ENCODE results near the gene RAPGEF5. TPM values are rescaled to one million over a fixed set of nuclear protein-coding genes. Genes with fewer than 3 reads are reported as not detected.

RAPGEF5 gene
- total RNA-seq, 1 donor from 2014 or later, result 5.4 TPM

- H3K9me3 Mint-ChIP-seq, result no peaks in the 10 kb centered on the region
- no peak overlapping the region for H3K4me3 Mint-ChIP-seq
- no peak overlapping the region for H3K27ac Mint-ChIP-seq
- DNase-seq (ENCODE audit: low spot score in 2 of 2, unreplicated experiment in 2 of 2), result no peak
- no peak for TF ChIP-seq CTCF (IDR thresholded peaks at IDR 0.05; ENCODE audit: unreplicated experiment)
- peaks cover 2% of the 10 kb centered on the region for H3K27me3 Mint-ChIP-seq (ENCODE audit: low read depth)
- H3K4me1 Mint-ChIP-seq, result peaks cover 16% of the 10 kb centered on the region
- H3K36me3 Mint-ChIP-seq, result no peaks in the 10 kb centered on the region
These were observed 15.9 kb upstream of the RAPGEF5 start for GRCh38 chr7:22372863-22373262.

- H3K9me3 Mint-ChIP-seq, result no peaks in the 10 kb centered on the region
- H3K4me3 Mint-ChIP-seq, result no peak overlapping the region
- no peak for TF ChIP-seq CTCF (IDR thresholded peaks at IDR 0.05; ENCODE audit: unreplicated experiment)
- peaks cover 16% of the 10 kb centered on the region for H3K4me1 Mint-ChIP-seq
- no peak for DNase-seq (ENCODE audit: low spot score in 2 of 2, unreplicated experiment in 2 of 2)
- no peaks in the 10 kb centered on the region for H3K36me3 Mint-ChIP-seq
- peaks cover 2% of the 10 kb centered on the region for H3K27me3 Mint-ChIP-seq (ENCODE audit: low read depth)
- H3K27ac Mint-ChIP-seq, result no peak overlapping the region
These were observed 14.9 kb upstream of the RAPGEF5 start for GRCh38 chr7:22371878-22372277.

- H3K4me1 Mint-ChIP-seq, result no peaks in the 10 kb centered on the region
These were observed 7.9 kb upstream of the RAPGEF5 start for GRCh38 chr7:22364900-22365299.

DNA sequence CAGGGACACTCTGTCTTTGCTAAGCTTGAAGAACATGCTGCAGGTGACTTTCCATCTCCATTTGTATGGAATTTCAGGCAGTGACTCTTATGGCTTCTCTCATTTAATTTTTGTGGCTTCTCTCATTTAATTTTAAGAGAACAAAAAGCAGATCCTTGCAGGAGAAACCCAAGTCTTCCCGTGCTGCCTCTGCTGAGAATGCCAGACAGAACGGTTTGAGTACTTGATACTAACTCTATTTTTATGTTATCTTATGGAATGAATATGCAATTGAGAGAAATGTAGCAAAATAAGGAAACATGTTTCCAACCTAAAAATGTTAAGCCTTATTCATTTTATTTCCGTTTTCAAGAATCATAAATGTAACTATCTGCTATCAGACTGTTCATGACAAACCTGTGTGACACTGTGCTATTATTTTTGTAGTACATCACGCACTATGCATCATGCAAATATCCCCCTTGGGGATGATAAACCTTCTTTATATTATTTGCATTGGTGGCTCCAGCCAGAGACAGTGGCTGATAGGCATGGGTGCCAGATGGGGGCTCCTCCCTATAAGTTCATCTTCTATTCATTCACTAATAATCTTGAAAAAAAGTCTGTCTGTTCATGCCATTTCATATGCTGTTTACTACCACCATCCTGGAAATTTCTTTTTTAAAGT is 6.9 kb upstream of the RAPGEF5 start:
- TF ChIP-seq CTCF (IDR thresholded peaks at IDR 0.05; ENCODE audit: unreplicated experiment), result no peak
- Mint-ChIP-seq H3K4me1 (no peaks in the 10 kb centered on the region), H3K4me3 (no peak overlapping the region), H3K9me3 (no peaks in the 10 kb centered on the region), H3K27me3 (ENCODE audit: low read depth) (peaks cover 18% of the 10 kb centered on the region), H3K36me3 (no peaks in the 10 kb centered on the region), H3K27ac (no peak overlapping the region)
- DNase-seq (ENCODE audit: low spot score in 2 of 2, unreplicated experiment in 2 of 2), result no peak

More at GRCh38 chr7:22364900-22365299, 7.9 kb upstream of the RAPGEF5 start:
- Mint-ChIP-seq H3K36me3 (no peaks in the 10 kb centered on the region), H3K9me3 (no peaks in the 10 kb centered on the region), H3K4me3 (no peak overlapping the region), H3K27ac (no peak overlapping the region), H3K27me3 (ENCODE audit: low read depth) (peaks cover 13% of the 10 kb centered on the region)
- DNase-seq (ENCODE audit: low spot score in 2 of 2, unreplicated experiment in 2 of 2), result no peak
- no peak for TF ChIP-seq CTCF (IDR thresholded peaks at IDR 0.05; ENCODE audit: unreplicated experiment)

DNA sequence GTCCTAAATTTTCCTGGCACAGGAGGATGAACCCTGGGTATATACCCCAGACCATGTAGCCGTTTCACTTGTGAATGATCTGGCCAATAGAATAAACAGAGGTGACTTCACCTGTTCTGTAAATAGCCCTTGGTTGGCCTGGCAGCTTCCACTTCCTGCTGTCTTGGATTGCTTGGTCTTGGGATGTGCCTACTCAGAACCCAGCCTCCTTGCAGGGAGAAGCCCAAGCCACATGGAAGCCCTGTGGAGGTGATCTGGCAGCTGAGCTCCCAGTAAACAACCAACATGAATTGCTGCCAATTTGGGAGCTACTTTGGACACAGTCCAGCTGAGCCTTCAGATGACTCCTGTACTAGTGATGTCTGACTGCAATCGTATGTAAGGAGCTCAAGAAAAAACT is 4.8 kb upstream of the RAPGEF5 start:
- no peaks in the 10 kb centered on the region for H3K9me3 Mint-ChIP-seq
- no peak overlapping the region for H3K27ac Mint-ChIP-seq
- no peak overlapping the region for H3K4me3 Mint-ChIP-seq
- peaks cover 4% of the 10 kb centered on the region for H3K4me1 Mint-ChIP-seq
- no peak for DNase-seq (ENCODE audit: low spot score in 2 of 2, unreplicated experiment in 2 of 2)
- TF ChIP-seq CTCF (IDR thresholded peaks at IDR 0.05; ENCODE audit: unreplicated experiment), result no peak
- H3K36me3 Mint-ChIP-seq, result no peaks in the 10 kb centered on the region
- H3K27me3 Mint-ChIP-seq (ENCODE audit: low read depth), result peaks cover 32% of the 10 kb centered on the region
